ENCODE measurements around the gene PPP1R12B.
"Not testable (repeated sequence)": the region's sequence is repeated elsewhere in the genome, so short reads cannot be mapped to it uniquely, and the experiment has no call there.

Gene PPP1R12B

GRCh38 chr1:202438393-202439174, 90.1 kb downstream of the PPP1R12B start:
- FAIRE-seq, result no peak

GRCh38 chr1:202439308-202439707, 90.8 kb downstream of the PPP1R12B start:
- no peak for DNase-seq (ENCODE audit: low spot score)
- no peak for FAIRE-seq

More at GRCh38 chr1:202438393-202439174, 90.1 kb downstream of the PPP1R12B start:
- no peak for DNase-seq (ENCODE audit: low spot score)

GRCh38 chr1:202448140-202448539, 99.6 kb downstream of the PPP1R12B start:
- DNase-seq (ENCODE audit: low spot score); FAIRE-seq: not testable (repeated sequence)

- FAIRE-seq; DNase-seq (ENCODE audit: low spot score): not testable (repeated sequence)
These were observed 103.1 kb downstream of the PPP1R12B start for GRCh38 chr1:202451641-202452040.

- DNase-seq (ENCODE audit: low spot score) (no peak), FAIRE-seq (no peak)
These were observed 104.0 kb downstream of the PPP1R12B start for GRCh38 chr1:202452508-202452907.

GRCh38 chr1:202456372-202457169, 108.1 kb downstream of the PPP1R12B start:
- FAIRE-seq; DNase-seq (ENCODE audit: low spot score): not testable (repeated sequence)

- FAIRE-seq; DNase-seq (ENCODE audit: low spot score): not testable (repeated sequence)
These were observed 110.2 kb downstream of the PPP1R12B start for GRCh38 chr1:202458651-202459050.

GRCh38 chr1:202459470-202460142, 111.1 kb downstream of the PPP1R12B start:
- DNase-seq (ENCODE audit: low spot score), result peak; percentile 7
- FAIRE-seq, result not testable (repeated sequence)

- peak; percentile 26 for DNase-seq (ENCODE audit: low spot score)
- peak; percentile 50 for FAIRE-seq
These were observed 111.6 kb downstream of the PPP1R12B start for GRCh38 chr1:202460143-202460495.

GRCh38 chr1:202462342-202463076, 114.0 kb downstream of the PPP1R12B start:
- no peak for DNase-seq (ENCODE audit: low spot score)
- no peak for FAIRE-seq

- DNase-seq (ENCODE audit: low spot score), result not testable (repeated sequence)
- peak; percentile 55 for FAIRE-seq
These were observed 115.7 kb downstream of the PPP1R12B start for GRCh38 chr1:202464153-202464742.

GRCh38 chr1:202465644-202466270, 117.3 kb downstream of the PPP1R12B start:
- DNase-seq (ENCODE audit: low spot score); FAIRE-seq: not testable (repeated sequence)

- FAIRE-seq; DNase-seq (ENCODE audit: low spot score): not testable (repeated sequence)
These were observed 117.8 kb downstream of the PPP1R12B start for GRCh38 chr1:202466339-202466738.

- not testable (repeated sequence) for FAIRE-seq
These were observed 118.9 kb downstream of the PPP1R12B start for GRCh38 chr1:202467381-202467780.

GRCh38 chr1:202468695-202469094, 120.2 kb downstream of the PPP1R12B start:
- FAIRE-seq; DNase-seq (ENCODE audit: low spot score): not testable (repeated sequence)

More at GRCh38 chr1:202467381-202467780, 118.9 kb downstream of the PPP1R12B start:
- DNase-seq (ENCODE audit: low spot score), result not testable (repeated sequence)

GRCh38 chr1:202469123-202469522, 120.6 kb downstream of the PPP1R12B start:
- not testable (repeated sequence) for FAIRE-seq; DNase-seq (ENCODE audit: low spot score)

GRCh38 chr1:202471246-202471645, 122.7 kb downstream of the PPP1R12B start:
- FAIRE-seq, result no peak

GRCh38 chr1:202472347-202473124, 124.0 kb downstream of the PPP1R12B start:
- not testable (repeated sequence) for FAIRE-seq; DNase-seq (ENCODE audit: low spot score)

More at GRCh38 chr1:202471246-202471645, 122.7 kb downstream of the PPP1R12B start:
- no peak for DNase-seq (ENCODE audit: low spot score)

All from RCC 7860 (cell line).